ENCODE data around the gene HLX.

HLX gene

DNA sequence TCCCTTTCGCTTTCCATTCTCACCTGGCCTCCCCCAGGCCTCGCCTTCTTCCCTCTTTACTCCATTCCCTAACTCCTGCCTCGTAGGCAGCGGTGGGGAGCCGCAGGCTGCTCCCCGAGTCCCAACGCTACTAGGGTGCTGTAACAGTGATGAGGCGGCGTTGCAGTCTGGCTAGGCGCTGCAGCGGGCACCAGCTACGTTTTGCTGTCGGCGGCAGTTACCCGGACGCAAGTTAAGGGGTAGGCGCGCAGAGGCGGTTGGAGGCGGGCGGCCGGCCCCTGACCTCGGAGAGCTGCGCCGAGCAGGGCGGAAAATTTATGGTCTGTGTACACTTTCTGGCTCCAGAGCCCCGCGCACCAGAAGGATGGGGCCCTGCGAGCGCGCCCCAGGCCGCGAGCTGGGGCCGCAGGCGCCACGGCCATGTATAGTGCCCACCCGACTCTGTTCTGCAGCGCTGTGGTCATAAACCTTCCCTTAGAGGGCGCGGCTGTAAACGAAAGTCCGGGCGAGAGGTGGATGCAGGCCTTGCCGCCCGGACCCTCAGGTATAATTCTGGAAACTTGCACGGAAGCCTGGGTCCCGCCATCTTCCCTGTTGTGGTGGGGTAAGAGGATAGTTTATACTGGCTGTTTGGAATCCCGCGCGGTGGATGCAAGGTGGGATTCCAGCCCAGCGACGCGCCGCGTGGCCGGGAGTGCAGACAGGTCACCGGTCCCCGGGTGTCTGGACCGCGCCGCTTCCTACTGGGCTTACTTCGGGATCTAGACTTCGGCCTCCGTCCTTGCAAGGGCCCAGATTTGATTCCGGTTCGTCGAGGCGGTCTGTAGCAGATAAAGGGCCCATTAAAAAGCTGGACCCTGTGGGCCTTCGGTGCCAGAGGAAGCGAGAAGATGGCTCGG, 15.0 kb downstream of the HLX start:
- CTCF ChIA-PET = interaction anchor here (1.2 kb wide), 2 partner anchors 308 to 310 kb away, joined by 4 to 5 read pairs; no protein-coding TSS in a partner anchor
- H3K4me3 ChIP-seq (ENCODE audit: low read depth, low read length) = peak overlapping the region; percentile 40
- POLR2A ChIA-PET = no interaction called here
- TF ChIP-seq, protein P1, sequence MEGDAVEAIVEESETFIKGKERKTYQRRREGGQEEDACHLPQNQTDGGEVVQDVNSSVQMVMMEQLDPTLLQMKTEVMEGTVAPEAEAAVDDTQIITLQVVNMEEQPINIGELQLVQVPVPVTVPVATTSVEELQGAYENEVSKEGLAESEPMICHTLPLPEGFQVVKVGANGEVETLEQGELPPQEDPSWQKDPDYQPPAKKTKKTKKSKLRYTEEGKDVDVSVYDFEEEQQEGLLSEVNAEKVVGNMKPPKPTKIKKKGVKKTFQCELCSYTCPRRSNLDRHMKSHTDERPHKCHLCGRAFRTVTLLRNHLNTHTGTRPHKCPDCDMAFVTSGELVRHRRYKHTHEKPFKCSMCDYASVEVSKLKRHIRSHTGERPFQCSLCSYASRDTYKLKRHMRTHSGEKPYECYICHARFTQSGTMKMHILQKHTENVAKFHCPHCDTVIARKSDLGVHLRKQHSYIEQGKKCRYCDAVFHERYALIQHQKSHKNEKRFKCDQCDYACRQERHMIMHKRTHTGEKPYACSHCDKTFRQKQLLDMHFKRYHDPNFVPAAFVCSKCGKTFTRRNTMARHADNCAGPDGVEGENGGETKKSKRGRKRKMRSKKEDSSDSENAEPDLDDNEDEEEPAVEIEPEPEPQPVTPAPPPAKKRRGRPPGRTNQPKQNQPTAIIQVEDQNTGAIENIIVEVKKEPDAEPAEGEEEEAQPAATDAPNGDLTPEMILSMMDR (IDR thresholded peaks at IDR 0.05; ENCODE audit: insufficient read depth, low read length, missing control alignments) = no peak
- DNase-seq (ENCODE audit: low read depth, low spot score) = no peak

DNA sequence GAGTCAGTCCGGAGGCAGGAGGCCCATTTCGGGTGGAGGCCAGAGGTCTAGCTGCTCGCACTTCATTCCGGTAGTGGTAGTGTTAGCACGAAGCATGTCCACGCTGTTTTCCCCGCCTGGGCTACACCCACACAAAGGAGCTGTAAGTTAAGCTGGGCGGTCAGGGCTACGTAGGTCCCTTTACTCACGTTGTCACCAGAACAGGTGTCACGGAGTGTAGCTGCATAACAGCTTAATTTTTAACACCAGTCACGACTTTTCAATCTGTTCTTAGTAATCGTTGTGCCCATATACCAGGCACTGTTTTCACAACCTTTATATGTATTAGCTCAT, 15.6 kb downstream of the HLX start:
- TF ChIP-seq, protein P1 (IDR thresholded peaks at IDR 0.05; ENCODE audit: insufficient read depth, low read length, missing control alignments) = no peak
- POLR2A ChIA-PET = no interaction called here
- DNase-seq (ENCODE audit: low read depth, low spot score) = no peak
- no peak overlapping the region for H3K4me3 ChIP-seq (ENCODE audit: low read depth, low read length)
- CTCF ChIA-PET = interaction anchor here (1.2 kb wide), 1 partner anchor 309 kb away, joined by 4 read pairs; no protein-coding TSS in a partner anchor

DNA sequence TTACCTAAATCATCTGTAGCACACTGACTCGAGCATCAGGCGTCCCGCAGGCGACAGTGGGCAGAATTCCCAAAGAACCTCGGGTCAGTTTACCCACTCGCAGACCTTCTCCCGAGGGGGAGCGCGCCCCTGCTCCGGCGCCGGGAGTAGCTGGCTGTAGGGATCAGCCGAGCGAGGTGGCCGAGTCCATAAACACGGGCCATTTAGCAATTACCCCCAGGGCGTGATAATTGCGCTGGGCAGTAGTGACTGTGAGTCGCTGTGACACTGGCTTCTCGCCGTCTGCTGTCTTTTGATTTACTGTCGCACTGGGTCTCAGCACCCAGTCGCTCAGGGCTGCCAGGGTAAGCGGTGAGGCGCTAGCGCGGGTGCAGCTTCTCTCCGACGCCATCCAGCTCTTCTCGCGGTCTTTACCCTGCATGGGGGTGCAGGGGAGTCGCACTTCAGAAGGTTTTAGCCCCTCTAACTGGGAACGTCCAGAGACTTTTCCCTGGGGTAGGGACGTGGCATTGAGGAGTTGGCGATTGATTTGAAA, 16.2 kb downstream of the HLX start:
- ChIA-PET POLR2A (no interaction called here), CTCF (interaction anchor here (1.2 kb wide), 1 partner anchor 308 kb away, joined by 4 read pairs; no protein-coding TSS in a partner anchor)
- H3K4me3 ChIP-seq (ENCODE audit: low read depth, low read length) = no peak overlapping the region
- TF ChIP-seq, protein P1 (IDR thresholded peaks at IDR 0.05; ENCODE audit: insufficient read depth, low read length, missing control alignments) = no peak
- no peak for DNase-seq (ENCODE audit: low read depth, low spot score)

DNA sequence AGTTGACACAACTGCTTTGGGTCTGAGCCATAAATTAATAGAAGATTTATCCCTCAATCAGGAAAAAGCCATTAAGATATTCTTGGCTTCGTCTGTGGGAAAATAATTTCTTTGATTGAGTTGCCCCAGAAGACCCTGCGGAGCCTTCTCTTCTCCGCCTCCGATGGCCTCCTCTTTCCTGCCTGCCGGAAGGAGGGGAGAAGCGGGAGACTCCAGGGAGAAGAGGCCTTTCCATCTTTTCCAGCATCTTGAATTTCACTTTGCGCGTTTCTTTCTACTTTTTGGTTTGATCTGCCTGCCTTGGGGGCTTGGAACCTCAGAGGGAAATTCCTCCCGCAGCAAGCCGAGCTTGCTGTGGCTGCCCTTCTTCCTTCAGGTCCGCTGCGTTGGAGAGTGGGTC, 16.8 kb downstream of the HLX start:
- POLR2A ChIA-PET = no interaction called here
- no peak for DNase-seq (ENCODE audit: low read depth, low spot score)
- H3K4me3 ChIP-seq (ENCODE audit: low read depth, low read length) = no peak overlapping the region
- CTCF ChIA-PET = no interaction called here
- TF ChIP-seq, protein P1 (IDR thresholded peaks at IDR 0.05; ENCODE audit: insufficient read depth, low read length, missing control alignments) = no peak

DNA sequence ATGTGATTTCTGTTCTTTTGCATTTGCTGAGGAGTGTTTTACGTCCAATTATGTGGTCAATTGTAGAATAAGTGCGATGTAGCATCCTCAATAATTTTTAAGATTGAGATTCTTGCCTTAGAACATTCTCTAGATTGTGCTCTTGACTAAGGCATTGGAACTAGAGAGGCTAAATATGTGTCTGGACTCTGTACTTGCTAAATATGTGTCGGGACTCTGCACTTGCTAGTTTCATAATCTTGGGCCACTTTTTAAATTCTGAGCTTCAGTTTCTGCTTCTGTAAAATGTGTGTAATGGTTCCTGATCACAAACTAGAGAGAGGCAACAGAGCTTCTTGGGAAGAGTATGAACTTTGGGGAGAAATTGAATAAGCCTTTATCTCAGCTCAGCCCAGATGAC, 21.6 kb downstream of the HLX start:
- TF ChIP-seq, protein P1 (IDR thresholded peaks at IDR 0.05; ENCODE audit: insufficient read depth, low read length, missing control alignments) = no peak
- ChIA-PET POLR2A (interaction anchor here (0.6 kb wide), 1 partner anchor 22 kb away, joined by 3 read pairs; the partner anchor contains the start of gene HLX), CTCF (interaction anchor here (1.0 to 1.4 kb wide), 4 partner anchors 11 to 363 kb away, joined by 3 to 5 read pairs (median 4); no protein-coding TSS in a partner anchor)
- no peak for DNase-seq (ENCODE audit: low read depth, low spot score)
- H3K4me3 ChIP-seq (ENCODE audit: low read depth, low read length) = no peak overlapping the region

DNA sequence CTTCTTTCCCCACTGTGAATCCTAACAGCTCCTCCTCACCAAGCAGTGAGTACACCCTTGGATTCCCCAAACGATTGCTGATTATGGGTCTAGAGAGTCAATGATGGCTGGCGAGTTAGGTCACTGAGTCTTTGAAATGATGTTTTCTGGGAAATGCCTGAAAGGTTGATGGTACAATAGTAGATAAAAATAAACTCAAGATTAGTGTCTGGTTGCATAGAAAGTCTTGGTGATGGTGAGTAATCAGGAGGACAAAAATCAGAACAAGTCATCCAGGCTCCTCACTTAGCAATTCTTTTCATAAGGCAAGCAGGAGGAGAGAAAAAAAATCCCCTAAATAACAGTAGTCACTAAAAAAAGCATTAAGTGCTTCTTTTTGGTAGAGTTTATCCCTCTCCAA, 22.6 kb downstream of the HLX start:
- POLR2A ChIA-PET = no interaction called here
- TF ChIP-seq, protein P1 (IDR thresholded peaks at IDR 0.05; ENCODE audit: insufficient read depth, low read length, missing control alignments) = no peak

More for the DNA sequence above, 22.6 kb downstream of the HLX start:
- CTCF ChIA-PET = interaction anchor here (0.5 to 1.4 kb wide), 3 partner anchors 12 to 362 kb away, joined by 3 to 5 read pairs (median 3); no protein-coding TSS in a partner anchor
- no peak for DNase-seq (ENCODE audit: low read depth, low spot score)
- H3K4me3 ChIP-seq (ENCODE audit: low read depth, low read length) = no peak overlapping the region

Measured in AG04449 (cell line).